T47D (cell line): Measurements from ENCODE around the gene STK4.
A peak's percentile ranks its signal among the peaks of the same experiment; 100 is the strongest.

Experiments used
- DNase-seq, 2 experiments: peaks; one replicate each; pipeline versions ENCODE4 v3.0.0 to v3.0.0-alpha.2; 2011 to 2012; ENCODE audit warnings: low read depth in 1 of 2, low spot score in 1 of 2
- JUND ChIP-seq: IDR thresholded peaks from 2 replicates; pipeline ENCODE4 v1.6.1; 2012; ENCODE audit warnings: low read depth
- in situ Hi-C: cut with HindIII; loops from 2 replicates; pipeline ENCODE4 v1.10.0; 2016; ENCODE audit warnings: low sequenced_read_pairs, low pct_unique_long_range_greater_than_20kb

The STK4 gene

GRCh38 chr20:45098103-45098773 lies 131.9 kb downstream of the STK4 start:
- in situ Hi-C loops = no loop called here
- DNase-seq = no peak

GRCh38 chr20:45100563-45101245 lies 134.4 kb downstream of the STK4 start, which contains the start of gene KCNS1:
Gene KCNS1 (minus strand): TSS chr20:45101127. CDS start chr20:45099236, 1,891 bp downstream.
- in situ Hi-C loops = no loop called here
- no peak for DNase-seq

More at GRCh38 chr20:45098103-45098773, 131.9 kb downstream of the STK4 start:
- TF ChIP-seq JUND = no peak

GRCh38 chr20:45101333-45101850 lies 135.1 kb downstream of the STK4 start:
- TF ChIP-seq JUND = no peak
- in situ Hi-C loops = no loop called here
- no peak for DNase-seq

More at GRCh38 chr20:45100563-45101245, 134.4 kb downstream of the STK4 start, which contains the start of gene KCNS1:
- TF ChIP-seq JUND = no peak

GRCh38 chr20:45103072-45103471 lies 136.8 kb downstream of the STK4 start:
- TF ChIP-seq JUND = no peak
- in situ Hi-C loops = no loop called here
- DNase-seq = no peak

- in situ Hi-C loops = no loop called here
- TF ChIP-seq JUND = no peak
- no peak for DNase-seq
Observed at GRCh38 chr20:45104786-45105185, 138.5 kb downstream of the STK4 start.

GRCh38 chr20:45105317-45105716 lies 139.0 kb downstream of the STK4 start:
- peak in 1 of 2 experiments; percentile 23 for DNase-seq
- in situ Hi-C loops = no loop called here
- TF ChIP-seq JUND = no peak

GRCh38 chr20:45109634-45110033 lies 143.3 kb downstream of the STK4 start:
- DNase-seq = no peak
- TF ChIP-seq JUND = no peak
- in situ Hi-C loops = no loop called here

- in situ Hi-C loops = no loop called here
- no peak for TF ChIP-seq JUND
- no peak for DNase-seq
Observed at GRCh38 chr20:45110301-45110700, 144.0 kb downstream of the STK4 start.

GRCh38 chr20:45111285-45111684 lies 145.0 kb downstream of the STK4 start:
- in situ Hi-C loops = no loop called here

GRCh38 chr20:45111799-45112471 lies 145.6 kb downstream of the STK4 start:
- in situ Hi-C loops = no loop called here
- peak in 1 of 2 experiments; percentile 31 for DNase-seq
- no peak for TF ChIP-seq JUND

More at GRCh38 chr20:45111285-45111684, 145.0 kb downstream of the STK4 start:
- no peak for TF ChIP-seq JUND
- DNase-seq = no peak

- in situ Hi-C loops = no loop called here
- no peak for TF ChIP-seq JUND
- no peak for DNase-seq
Observed at GRCh38 chr20:45112754-45113153, 146.4 kb downstream of the STK4 start.

- DNase-seq = no peak
- in situ Hi-C loops = no loop called here
- no peak for TF ChIP-seq JUND
Observed at GRCh38 chr20:45113865-45114264, 147.6 kb downstream of the STK4 start.
